BE2C (cell line): ENCODE results near the gene POLR1C.
A peak's percentile ranks its signal among the peaks of the same experiment; 100 is the strongest.
"Not testable (repeated sequence)": the region's sequence is repeated elsewhere in the genome, so short reads cannot be mapped to it uniquely, and the experiment has no call there.

Source experiments
- DNase-seq: peaks from one replicate; pipeline ENCODE4 v3.0.0-alpha.2; 2020
- H3K27me3 ChIP-seq: fragments of 250-450 bp; sonication (Bioruptor Pico); 2 replicates; pipeline ENCODE4 v1.5.1; 2020; ENCODE audit warnings: mild to moderate bottlenecking
- H3K36me3 ChIP-seq: fragments of 250-450 bp; sonication (Bioruptor Pico); 2 replicates; pipeline ENCODE4 v1.5.1; 2020; ENCODE audit warnings: mild to moderate bottlenecking
- H3K4me1 ChIP-seq: fragments of 250-450 bp; sonication (Bioruptor Pico); 2 replicates; pipeline ENCODE4 v1.5.1; 2020
- H3K4me3 ChIP-seq: 2 replicates; pipeline ENCODE4 v1.5.1; 2011; ENCODE audit warnings: low read depth, low read length
- H3K9me3 ChIP-seq: fragments of 250-450 bp; sonication (Bioruptor Pico); 2 replicates; pipeline ENCODE4 v1.5.1; 2020
- TF ChIP-seq, protein P1 (sequence below): IDR thresholded peaks from 2 replicates; pipeline ENCODE4 v1.5.1; 2012; ENCODE audit warnings: mild to moderate bottlenecking, low read depth, low read length

POLR1C gene

DNA sequence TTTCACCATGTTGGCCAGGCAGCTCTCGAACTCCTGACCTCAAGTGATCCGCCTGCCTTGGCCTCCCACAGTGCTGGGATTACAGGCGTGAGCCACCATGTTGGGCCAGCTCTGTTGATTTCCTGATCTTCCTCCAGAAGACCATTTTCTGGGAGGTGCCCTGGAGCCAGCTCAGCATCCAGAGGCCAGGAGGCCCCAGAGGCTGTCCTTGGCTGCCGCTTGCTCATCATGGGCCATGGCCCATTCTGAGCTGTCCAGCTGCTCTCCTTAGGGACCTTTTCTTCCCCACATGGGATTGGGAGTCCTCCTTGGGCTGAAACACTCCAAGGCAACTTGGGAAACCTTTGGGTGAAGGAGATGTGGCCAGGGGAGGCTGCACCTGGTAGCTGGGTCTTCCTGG lies 22.1 kb upstream of the POLR1C start:
- TF ChIP-seq, protein P1, sequence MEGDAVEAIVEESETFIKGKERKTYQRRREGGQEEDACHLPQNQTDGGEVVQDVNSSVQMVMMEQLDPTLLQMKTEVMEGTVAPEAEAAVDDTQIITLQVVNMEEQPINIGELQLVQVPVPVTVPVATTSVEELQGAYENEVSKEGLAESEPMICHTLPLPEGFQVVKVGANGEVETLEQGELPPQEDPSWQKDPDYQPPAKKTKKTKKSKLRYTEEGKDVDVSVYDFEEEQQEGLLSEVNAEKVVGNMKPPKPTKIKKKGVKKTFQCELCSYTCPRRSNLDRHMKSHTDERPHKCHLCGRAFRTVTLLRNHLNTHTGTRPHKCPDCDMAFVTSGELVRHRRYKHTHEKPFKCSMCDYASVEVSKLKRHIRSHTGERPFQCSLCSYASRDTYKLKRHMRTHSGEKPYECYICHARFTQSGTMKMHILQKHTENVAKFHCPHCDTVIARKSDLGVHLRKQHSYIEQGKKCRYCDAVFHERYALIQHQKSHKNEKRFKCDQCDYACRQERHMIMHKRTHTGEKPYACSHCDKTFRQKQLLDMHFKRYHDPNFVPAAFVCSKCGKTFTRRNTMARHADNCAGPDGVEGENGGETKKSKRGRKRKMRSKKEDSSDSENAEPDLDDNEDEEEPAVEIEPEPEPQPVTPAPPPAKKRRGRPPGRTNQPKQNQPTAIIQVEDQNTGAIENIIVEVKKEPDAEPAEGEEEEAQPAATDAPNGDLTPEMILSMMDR, result no peak
- H3K4me1 ChIP-seq, result peaks cover 8% of the 10 kb centered on the region

DNA sequence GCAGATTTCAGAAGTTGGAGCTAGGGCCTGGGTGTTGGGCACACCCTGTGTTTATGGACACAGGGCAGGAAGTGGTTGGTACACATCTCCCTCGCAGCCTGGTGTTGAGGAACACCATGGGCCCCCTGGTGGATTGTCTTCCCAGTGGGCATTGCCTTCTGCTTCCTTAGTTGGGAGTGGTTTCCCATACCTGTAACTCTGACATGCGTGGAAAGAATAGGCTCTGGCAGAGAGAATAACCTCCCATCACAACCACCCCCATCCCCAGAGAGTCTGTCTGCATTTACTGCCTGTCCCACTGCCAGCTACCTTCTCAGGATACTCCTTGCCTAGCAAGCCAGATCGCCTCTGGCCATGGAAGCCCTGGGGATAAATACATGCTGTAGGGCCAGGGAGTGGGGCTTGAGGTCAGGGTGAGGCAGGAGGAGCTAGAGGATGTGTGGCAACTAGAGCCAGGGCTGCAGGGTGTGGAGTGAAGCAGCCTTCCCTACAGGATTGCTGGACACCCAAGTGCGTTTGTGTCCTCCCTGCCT lies 21.4 kb upstream of the POLR1C start:
- no peak for DNase-seq
- Histone ChIP-seq H3K27me3 (no peaks in the 10 kb centered on the region), H3K4me1 (peaks cover 2% of the 10 kb centered on the region; the same call in 1 of the 2 replicates), H3K9me3 (no peaks in the 10 kb centered on the region), H3K36me3 (peaks cover 21% of the 10 kb centered on the region), H3K4me3 (no peak overlapping the region)
- TF ChIP-seq, protein P1, result peak; percentile 21; the same call in 1 of the 2 replicates

More for the DNA sequence above, 22.1 kb upstream of the POLR1C start:
- H3K9me3 ChIP-seq, result no peaks in the 10 kb centered on the region
- DNase-seq, result no peak
- H3K4me3 ChIP-seq, result no peak overlapping the region
- H3K27me3 ChIP-seq, result no peaks in the 10 kb centered on the region
- H3K36me3 ChIP-seq, result peaks cover 25% of the 10 kb centered on the region

DNA sequence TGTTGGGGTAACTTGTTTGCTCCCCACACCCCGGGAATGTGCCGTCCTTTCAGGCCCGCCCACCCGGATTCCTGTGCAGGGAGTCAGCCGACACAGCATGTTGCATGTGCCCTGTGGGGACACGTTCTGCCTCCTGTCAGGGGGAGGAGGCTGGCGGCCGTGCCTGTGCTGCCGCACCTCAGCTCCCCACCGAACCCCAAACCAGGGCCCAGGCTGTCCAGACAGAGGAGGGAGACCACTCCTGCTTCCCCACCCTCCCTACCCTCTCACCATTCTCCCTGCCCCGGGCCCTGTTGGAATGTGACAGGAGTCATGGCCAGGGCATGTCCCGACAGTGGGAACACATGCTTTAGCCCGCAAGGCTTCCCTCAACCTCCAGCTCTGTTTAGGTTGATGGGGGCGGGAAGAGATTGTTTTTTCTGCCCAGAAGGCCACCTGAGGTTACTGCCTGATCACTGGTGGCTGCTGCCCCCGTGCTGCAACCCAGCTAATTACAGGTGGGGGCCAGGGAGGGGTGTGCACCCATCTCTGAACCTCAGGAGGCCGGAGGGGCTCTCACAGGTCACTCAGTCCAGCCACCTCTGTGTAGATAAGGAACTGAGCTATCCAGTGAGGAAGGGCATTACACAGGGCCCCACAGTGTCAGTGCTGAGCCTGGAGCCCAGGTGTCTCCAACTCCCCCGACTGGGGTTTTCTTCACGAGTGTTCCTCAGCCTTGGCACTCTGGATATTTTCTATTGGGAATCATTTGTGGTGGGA lies 20.3 kb upstream of the POLR1C start:
- Histone ChIP-seq H3K4me3 (no peak overlapping the region), H3K27me3 (no peaks in the 10 kb centered on the region), H3K4me1 (peaks cover 2% of the 10 kb centered on the region; the same call in 1 of the 2 replicates), H3K36me3 (peaks cover 21% of the 10 kb centered on the region), H3K9me3 (no peaks in the 10 kb centered on the region)
- peak; percentile 53 for DNase-seq
- TF ChIP-seq, protein P1, result peak; percentile 58

DNA sequence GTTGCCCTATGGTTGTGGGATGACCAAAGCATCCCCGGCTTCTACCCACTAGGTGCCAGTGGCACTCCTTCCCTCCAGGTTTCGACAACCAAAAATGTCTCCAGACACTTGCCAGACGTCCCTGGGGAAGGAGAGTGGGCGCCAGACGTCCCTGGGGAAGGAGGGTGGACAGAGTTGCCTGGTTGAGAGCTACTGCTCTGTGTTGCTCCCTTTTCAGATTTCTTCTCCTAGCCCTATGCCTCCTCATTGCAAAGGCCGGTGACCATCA lies 19.8 kb upstream of the POLR1C start:
- TF ChIP-seq, protein P1, result no peak
- Histone ChIP-seq H3K9me3 (no peaks in the 10 kb centered on the region), H3K4me1 (peaks cover 1% of the 10 kb centered on the region; the same call in 1 of the 2 replicates), H3K36me3 (peaks cover 21% of the 10 kb centered on the region), H3K4me3 (no peak overlapping the region), H3K27me3 (no peaks in the 10 kb centered on the region)
- no peak for DNase-seq

DNA sequence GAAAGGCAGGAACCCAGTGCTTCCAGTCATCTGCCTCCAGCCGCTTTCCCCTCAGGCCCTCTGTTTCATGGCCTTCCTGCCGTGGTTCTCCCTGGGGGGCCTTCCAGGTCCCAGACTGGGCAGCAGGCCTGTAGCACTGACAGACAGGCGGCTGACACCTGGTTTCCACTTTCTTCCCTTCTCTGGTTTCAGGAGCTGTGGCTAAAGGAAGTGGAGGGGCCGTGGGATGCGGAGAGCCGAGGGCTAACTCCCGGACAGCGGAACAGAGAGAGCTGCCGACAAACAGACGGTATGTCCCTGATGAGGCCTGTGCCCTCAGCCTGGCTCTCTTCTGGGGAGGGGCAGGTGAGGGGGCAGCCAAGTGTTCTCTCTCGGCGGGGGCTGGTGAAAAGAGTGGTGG lies 19.2 kb upstream of the POLR1C start:
- TF ChIP-seq, protein P1, result no peak
- Histone ChIP-seq H3K27me3 (no peaks in the 10 kb centered on the region), H3K4me1 (no peaks in the 10 kb centered on the region; the same call in 1 of the 2 replicates), H3K36me3 (peaks cover 21% of the 10 kb centered on the region), H3K9me3 (no peaks in the 10 kb centered on the region), H3K4me3 (no peak overlapping the region)
- DNase-seq, result no peak

DNA sequence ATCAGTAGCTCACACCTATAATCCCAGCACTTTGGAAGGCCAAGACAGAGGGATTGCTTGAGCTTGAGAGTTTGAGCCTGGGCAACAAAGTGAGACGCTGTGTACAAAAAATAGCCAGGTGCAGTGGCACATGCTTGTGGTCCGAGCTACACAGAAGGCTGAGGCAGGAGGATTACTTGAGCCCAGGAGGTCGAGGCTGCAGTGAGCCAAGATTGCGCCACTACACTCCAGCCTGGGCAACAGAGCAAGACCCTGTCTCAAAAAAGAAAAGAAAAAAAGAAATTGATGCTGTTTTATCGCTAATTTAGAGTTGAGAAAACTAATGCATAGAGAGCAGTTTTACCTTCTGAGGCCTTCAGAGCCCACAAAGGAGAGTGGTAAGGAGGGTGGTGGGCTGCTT lies 18.6 kb upstream of the POLR1C start:
- not testable (repeated sequence) for DNase-seq

More for the DNA sequence above, 18.6 kb upstream of the POLR1C start:
- not testable (repeated sequence) for H3K27me3 ChIP-seq, H3K4me1 ChIP-seq, H3K4me3 ChIP-seq, H3K9me3 ChIP-seq
- peaks cover 25% of the 10 kb centered on the region for H3K36me3 ChIP-seq
